Tibial nerve (tissue), 4 donors: Measurements from ENCODE around the gene PTPRM. TPM values are rescaled to one million over a fixed set of nuclear protein-coding genes. Genes with fewer than 3 reads are reported as not detected.

Source experiments
- DNase-seq, 2 donors: peaks; one replicate each; pipeline ENCODE4 v3.0.0-alpha.2; 2019; ENCODE audit warnings: low spot score in 2 of 2
- H3K27ac ChIP-seq, 4 donors: fragments of 200-600 bp; sonication (generic) in 3 of 4; one replicate each; pipeline ENCODE4 v1.5.1; 2017 to 2019; ENCODE audit warnings: mild to moderate bottlenecking in 1 of 4
- H3K27me3 ChIP-seq, 2 donors: fragments of 200-600 bp; sonication (generic) in 1 of 2; one replicate each; pipeline versions ENCODE4 v1.5.1 to v1.6.0; 2017 to 2019
- H3K36me3 ChIP-seq, 3 donors: fragments of 200-600 bp; sonication (generic); one replicate each; pipeline ENCODE4 v1.5.1; 2018 to 2019
- H3K4me1 ChIP-seq, 4 donors: fragments of 200-600 bp; sonication (generic) in 3 of 4; one replicate each; pipeline ENCODE4 v1.5.1; 2017 to 2019
- H3K4me3 ChIP-seq, 4 donors: fragments of 200-600 bp; sonication (generic) in 3 of 4; one replicate each; pipeline ENCODE4 v1.5.1; 2017 to 2019; ENCODE audit warnings: mild to moderate bottlenecking in 1 of 4, moderate library complexity in 1 of 4
- H3K9me3 ChIP-seq, 4 donors: fragments of 200-600 bp; sonication (generic) in 3 of 4; one replicate each; pipeline ENCODE4 v1.5.1; 2017 to 2019
- EP300 ChIP-seq, 2 donors: sonication (generic); formaldehyde crosslinking; IDR thresholded peaks; one replicate each; pipeline ENCODE4 v1.6.1; 2017; ENCODE audit warnings: antibody characterized with exemption in 2 of 2, mild to moderate bottlenecking in 1 of 2
- POLR2A ChIP-seq, 2 donors: fragments of 450-650 bp; IDR thresholded peaks; one replicate each; pipeline ENCODE4 v1.6.1; 2017; ENCODE audit warnings: antibody characterized with exemption in 2 of 2, mild to moderate bottlenecking in 2 of 2, moderate library complexity in 2 of 2
- WGBS, 2 donors: methylation state at CpG; one replicate each; pipeline ENCODE4 v1.1.5; 2018; 5-methylcytosine and 5-hydroxymethylcytosine counted together
- total RNA-seq, 4 donors: library from RNA; depleted of rRNA; stranded (reverse); fragments of >200 nt; gene quantifications; one replicate each; pipeline ENCODE4 v1.1.0, GENCODE V29; 2016
- TF ChIP-seq, protein P1 (sequence below), 5 experiments: fragments of 200-600 bp in 3 of 5; fragments of 450-650 bp in 2 of 5; sonication (generic) in 3 of 5; IDR thresholded peaks; one replicate each; pipeline ENCODE4 v1.5.1; 2016 to 2019; ENCODE audit warnings: antibody characterized with exemption in 5 of 5, mild to moderate bottlenecking in 3 of 5, moderate library complexity in 2 of 5

Gene PTPRM
- total RNA-seq, 4 donors from 2014 or later: 62.2 to 92.4 (median 80.7) TPM

DNA sequence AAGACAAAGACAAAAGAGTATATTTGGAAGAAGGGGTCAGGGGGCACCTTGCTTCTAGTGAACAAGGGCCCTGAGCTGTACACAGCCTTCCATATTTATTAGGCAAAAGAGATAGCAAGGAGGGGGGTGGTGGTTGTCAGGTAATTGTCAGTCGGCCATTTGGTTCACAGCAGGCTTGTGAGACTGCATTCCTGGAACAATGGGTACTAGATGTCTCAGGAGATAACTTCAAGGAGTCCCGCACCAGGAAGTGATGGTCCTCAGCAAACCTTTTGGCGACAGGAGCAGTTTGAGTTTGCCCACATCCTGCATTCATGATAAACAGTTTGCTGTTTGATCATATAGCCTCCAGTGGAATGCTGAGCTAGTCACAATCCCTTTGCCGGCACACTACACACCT is 665.7 kb downstream of the PTPRM start:
- H3K4me1 ChIP-seq: no peaks in the 10 kb centered on the region
- WGBS, 2 donors: 87 to 88% methylated on average over 4 of the region's 4 CpGs

DNA sequence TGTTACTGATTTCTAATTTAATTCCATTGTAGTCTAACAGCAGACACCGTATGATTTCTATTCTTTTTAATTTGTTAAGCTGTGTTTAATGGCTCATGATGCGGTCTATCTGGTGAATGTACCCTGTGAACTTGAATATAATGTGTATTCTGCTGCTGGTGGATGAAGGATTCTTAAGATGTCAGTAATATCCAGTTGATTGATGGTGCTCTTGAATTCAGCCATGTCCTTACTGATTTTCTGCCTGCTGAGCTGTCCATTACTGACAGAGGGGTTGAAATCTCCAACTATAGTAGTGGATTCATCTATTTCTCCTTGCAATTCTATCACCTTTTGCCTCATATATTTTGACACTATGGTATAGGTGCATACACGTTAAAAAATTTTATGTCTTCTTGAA is 668.8 kb downstream of the PTPRM start:
- Histone ChIP-seq H3K9me3 (no peaks in the 10 kb centered on the region), H3K4me3 (no peak overlapping the region), H3K36me3 (peaks cover 0 to 6% (median 0%) of the 10 kb centered on the region in 3 donors), H3K27me3 (no peaks in the 10 kb centered on the region), H3K27ac (no peak overlapping the region), H3K4me1 (no peaks in the 10 kb centered on the region)
- 91 to 95% methylated on average over 3 of the region's 3 CpGs for WGBS, 2 donors
- no peak for DNase-seq
- TF ChIP-seq EP300 (IDR thresholded peaks at IDR 0.05) (no peak), POLR2A (IDR thresholded peaks at IDR 0.05) (no peak)
- TF ChIP-seq, protein P1, sequence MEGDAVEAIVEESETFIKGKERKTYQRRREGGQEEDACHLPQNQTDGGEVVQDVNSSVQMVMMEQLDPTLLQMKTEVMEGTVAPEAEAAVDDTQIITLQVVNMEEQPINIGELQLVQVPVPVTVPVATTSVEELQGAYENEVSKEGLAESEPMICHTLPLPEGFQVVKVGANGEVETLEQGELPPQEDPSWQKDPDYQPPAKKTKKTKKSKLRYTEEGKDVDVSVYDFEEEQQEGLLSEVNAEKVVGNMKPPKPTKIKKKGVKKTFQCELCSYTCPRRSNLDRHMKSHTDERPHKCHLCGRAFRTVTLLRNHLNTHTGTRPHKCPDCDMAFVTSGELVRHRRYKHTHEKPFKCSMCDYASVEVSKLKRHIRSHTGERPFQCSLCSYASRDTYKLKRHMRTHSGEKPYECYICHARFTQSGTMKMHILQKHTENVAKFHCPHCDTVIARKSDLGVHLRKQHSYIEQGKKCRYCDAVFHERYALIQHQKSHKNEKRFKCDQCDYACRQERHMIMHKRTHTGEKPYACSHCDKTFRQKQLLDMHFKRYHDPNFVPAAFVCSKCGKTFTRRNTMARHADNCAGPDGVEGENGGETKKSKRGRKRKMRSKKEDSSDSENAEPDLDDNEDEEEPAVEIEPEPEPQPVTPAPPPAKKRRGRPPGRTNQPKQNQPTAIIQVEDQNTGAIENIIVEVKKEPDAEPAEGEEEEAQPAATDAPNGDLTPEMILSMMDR (IDR thresholded peaks at IDR 0.05): no peak

More for the DNA sequence above, 665.7 kb downstream of the PTPRM start:
- TF ChIP-seq POLR2A (IDR thresholded peaks at IDR 0.05) (no peak), EP300 (IDR thresholded peaks at IDR 0.05) (no peak)
- TF ChIP-seq, protein P1 (IDR thresholded peaks at IDR 0.05): no peak
- Histone ChIP-seq H3K27me3 (no peaks in the 10 kb centered on the region), H3K9me3 (no peaks in the 10 kb centered on the region), H3K4me3 (no peak overlapping the region), H3K27ac (no peak overlapping the region), H3K36me3 (peaks cover 0 to 6% (median 0%) of the 10 kb centered on the region in 3 donors)
- DNase-seq: no peak

DNA sequence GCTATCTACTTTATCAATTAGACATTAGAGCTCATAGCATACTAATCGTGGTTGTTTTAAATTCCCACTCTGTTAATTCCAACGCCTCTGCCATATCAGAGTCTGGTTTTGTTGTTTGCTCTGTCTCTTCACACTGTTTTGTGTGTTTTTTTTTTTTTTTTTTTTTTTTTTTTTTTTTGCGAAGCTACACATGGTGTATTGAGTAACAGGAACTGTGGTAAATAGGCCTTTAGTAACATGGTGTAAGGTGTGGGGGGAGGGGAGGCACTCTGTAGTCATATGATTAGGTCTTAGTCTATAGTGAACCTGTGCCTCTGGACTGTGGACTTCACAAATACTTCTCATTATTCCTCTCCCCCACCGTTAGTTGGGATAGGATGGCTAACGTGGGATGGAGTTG is 671.4 kb downstream of the PTPRM start:
- TF ChIP-seq, protein P1 (IDR thresholded peaks at IDR 0.05): no peak
- TF ChIP-seq POLR2A (IDR thresholded peaks at IDR 0.05) (no peak), EP300 (IDR thresholded peaks at IDR 0.05) (no peak)
- WGBS, 2 donors: 96% methylated on average over 5 of the region's 5 CpGs
- no peak for DNase-seq

DNA sequence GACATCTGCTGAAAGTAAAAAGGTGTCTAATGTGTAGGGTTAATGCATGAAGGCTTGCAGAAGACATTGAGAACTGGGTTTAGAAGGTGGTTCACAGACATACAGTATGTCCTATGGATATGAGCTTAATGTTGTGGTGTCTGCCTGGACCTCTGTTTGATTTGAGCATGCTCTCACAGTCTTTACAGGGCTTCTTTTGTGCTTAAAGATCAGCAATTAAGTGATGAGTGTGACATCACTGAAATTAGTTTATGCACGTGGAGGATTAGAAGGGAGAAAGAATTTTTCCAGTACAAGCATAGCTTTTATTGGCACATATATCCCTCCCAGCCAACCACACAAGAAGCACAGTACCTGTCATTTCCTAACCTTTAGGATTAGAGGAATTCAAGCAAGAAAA is 674.6 kb downstream of the PTPRM start:
- no peak for DNase-seq
- Histone ChIP-seq H3K4me3 (no peak overlapping the region), H3K27me3 (no peaks in the 10 kb centered on the region), H3K27ac (no peak overlapping the region), H3K9me3 (no peaks in the 10 kb centered on the region), H3K36me3 (peaks cover 0 to 19% (median 0%) of the 10 kb centered on the region in 3 donors), H3K4me1 (peaks cover 0 to 9% (median 3%) of the 10 kb centered on the region in 4 donors)
- TF ChIP-seq, protein P1 (IDR thresholded peaks at IDR 0.05): no peak
- no peak for TF ChIP-seq EP300 (IDR thresholded peaks at IDR 0.05)
- no peak for TF ChIP-seq POLR2A (IDR thresholded peaks at IDR 0.05)
- WGBS, 2 donors: 11 to 33% methylated on average over 1 of the region's 1 CpG

More for the DNA sequence above, 671.4 kb downstream of the PTPRM start:
- Histone ChIP-seq H3K27ac (no peak overlapping the region), H3K9me3 (no peaks in the 10 kb centered on the region), H3K4me1 (peaks cover 0 to 9% (median 3%) of the 10 kb centered on the region in 4 donors), H3K27me3 (no peaks in the 10 kb centered on the region), H3K4me3 (no peak overlapping the region), H3K36me3 (no peaks in the 10 kb centered on the region)

DNA sequence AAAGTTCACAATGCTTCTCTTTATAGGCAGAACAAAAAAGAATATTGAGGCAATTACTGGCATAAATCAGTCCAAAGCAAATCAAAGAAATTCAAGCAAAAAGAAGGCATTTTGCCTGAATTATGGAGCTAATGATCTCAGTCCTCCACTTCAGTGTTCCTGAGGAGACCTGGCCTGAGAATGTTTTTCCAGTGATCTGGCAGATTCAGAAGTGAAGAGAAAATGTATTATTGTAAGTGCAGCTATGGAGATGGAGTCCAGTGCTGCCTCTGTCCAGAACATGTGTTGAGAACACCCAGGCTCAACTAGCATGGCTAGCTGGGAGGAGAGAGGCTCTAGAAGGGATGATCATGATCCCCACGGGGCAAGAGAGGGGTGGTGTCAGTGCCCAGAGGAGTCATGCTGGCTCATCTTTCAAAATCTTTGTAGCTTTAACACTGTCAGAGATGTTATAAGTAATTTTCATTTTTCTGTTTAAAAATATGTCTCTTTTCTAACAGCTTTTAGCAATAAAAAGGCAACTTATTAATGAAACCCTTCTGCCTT is 675.1 kb downstream of the PTPRM start:
- Histone ChIP-seq H3K9me3 (no peaks in the 10 kb centered on the region), H3K36me3 (peaks cover 0 to 19% (median 0%) of the 10 kb centered on the region in 3 donors), H3K27me3 (no peaks in the 10 kb centered on the region), H3K4me3 (no peak overlapping the region), H3K4me1 (peaks cover 0 to 9% (median 3%) of the 10 kb centered on the region in 4 donors), H3K27ac (no peak overlapping the region)
- no peak for DNase-seq
- WGBS, 2 donors: 12 to 21% methylated on average over 1 of the region's 1 CpG
- TF ChIP-seq POLR2A (IDR thresholded peaks at IDR 0.05) (no peak), EP300 (IDR thresholded peaks at IDR 0.05) (no peak)
- TF ChIP-seq, protein P1 (IDR thresholded peaks at IDR 0.05): no peak
